PC-9 (cell line): ENCODE measurements around the gene HSD11B1L. TPM values are rescaled to one million over a fixed set of nuclear protein-coding genes. Genes with fewer than 3 reads are reported as not detected.

Experiments
- BruUV-seq: library from RNA; stranded (reverse); fragments of 400-500 nt; replicated peaks from 2 replicates; lab custom pipeline; 2021; lab: Mats Ljungman, UMichigan
- CTCF ChIA-PET: fragments of 300-600 bp; sonication (Branson Sonifier 250); formaldehyde crosslinking; loops from one replicate; lab custom pipeline; 2022; ENCODE audit warnings: antibody characterized with exemption; lab: Charles Lee
- POLR2A ChIA-PET: fragments of 300-600 bp; sonication (Branson Sonifier 250); formaldehyde crosslinking; loops from one replicate; lab custom pipeline; 2022; ENCODE audit warnings: antibody characterized with exemption; ENCODE audit not compliant: unreplicated experiment; lab: Charles Lee
- DNase-seq, 2 experiments: peaks; one replicate each; pipeline versions ENCODE4 v3.0.0 to v3.0.0-alpha.2; 2015 to 2022; ENCODE audit warnings: mixed read lengths in 1 of 2
- H2AFZ ChIP-seq: fragments of 200-600 bp; sonication (generic); 2 replicates; pipeline ENCODE4 v1.8.1; 2017; ENCODE audit warnings: antibody characterized with exemption
- H3F3A ChIP-seq: fragments of 200-600 bp; sonication (generic); 2 replicates; pipeline ENCODE4 v1.8.1; 2017; ENCODE audit warnings: antibody characterized with exemption, mild to moderate bottlenecking, low read depth; ENCODE audit not compliant: insufficient read depth
- H3K27ac ChIP-seq: fragments of 200-600 bp; sonication (generic); 2 replicates; pipeline ENCODE4 v1.6.1; 2016; ENCODE audit warnings: mixed run types
- H3K27me3 ChIP-seq: fragments of 200-600 bp; sonication (generic); 2 replicates; pipeline ENCODE4 v1.6.1; 2016; ENCODE audit warnings: low read depth, mixed run types; ENCODE audit not compliant: insufficient read depth
- H3K36me3 ChIP-seq: fragments of 200-600 bp; sonication (generic); 2 replicates; pipeline ENCODE4 v1.6.1; 2016; ENCODE audit warnings: low read depth, mixed run types
- H3K4me1 ChIP-seq: fragments of 200-600 bp; sonication (generic); replicated peaks from 2 replicates; pipeline ENCODE4 v1.6.1; 2016; ENCODE audit warnings: mixed run types; ENCODE audit not compliant: insufficient read depth
- H3K4me2 ChIP-seq: fragments of 200-600 bp; sonication (generic); 2 replicates; pipeline ENCODE4 v1.6.1; 2017; ENCODE audit warnings: mixed run types
- H3K4me3 ChIP-seq: fragments of 200-600 bp; sonication (generic); 2 replicates; pipeline ENCODE4 v1.6.1; 2016; ENCODE audit warnings: mixed run types
- H3K79me2 ChIP-seq: fragments of 200-600 bp; sonication (generic); 2 replicates; pipeline ENCODE4 v1.6.1; 2017; ENCODE audit warnings: low read depth, mixed run types
- H3K9me2 ChIP-seq: fragments of 200-600 bp; sonication (generic); 2 replicates; pipeline ENCODE4 v1.8.1; 2017; ENCODE audit warnings: mild to moderate bottlenecking; ENCODE audit not compliant: insufficient read depth
- H3K9me3 ChIP-seq: fragments of 200-600 bp; sonication (generic); 2 replicates; pipeline ENCODE4 v1.8.1; 2016; ENCODE audit warnings: low read depth; ENCODE audit not compliant: insufficient read depth
- H4K20me1 ChIP-seq: fragments of 200-600 bp; sonication (generic); 2 replicates; pipeline ENCODE4 v1.8.1; 2017; ENCODE audit not compliant: insufficient read depth
- CTCF ChIP-seq: fragments of 200-600 bp; sonication (generic); conservative IDR thresholded peaks from 2 replicates; pipeline ENCODE4 v1.6.1; 2017; ENCODE audit warnings: mixed run types, antibody characterized with exemption, mild to moderate bottlenecking, moderate library complexity
- EZH2 ChIP-seq: fragments of 200-600 bp; sonication (generic); IDR thresholded peaks from 2 replicates; pipeline ENCODE4 v1.8.0; 2017; ENCODE audit warnings: antibody characterized with exemption, low read depth
- intact Hi-C: fragments of 100-400 bp; cut with micrococcal nuclease; formaldehyde crosslinking; loops from one replicate; pipeline ENCODE4 v1.10.0; 2022; ENCODE audit not compliant: unreplicated experiment
- total RNA-seq: library from RNA; stranded (reverse); gene quantifications from 2 replicates; pipeline ENCODE4 v1.2.3, GENCODE V29; 2021

The HSD11B1L gene
- total RNA-seq, 1 experiment from 2014 or later: 7.5 TPM

- Histone ChIP-seq H2AFZ (no peak overlapping the region), H3K4me2 (no peak overlapping the region), H3K27me3 (no peaks in the 10 kb centered on the region), H3F3A (no peaks in the 10 kb centered on the region), H4K20me1 (no peaks in the 10 kb centered on the region), H3K9me2 (no peaks in the 10 kb centered on the region), H3K4me3 (no peak overlapping the region), H3K9me3 (no peaks in the 10 kb centered on the region), H3K4me1 (no peaks in the 10 kb centered on the region), H3K36me3 (no peaks in the 10 kb centered on the region), H3K27ac (no peak overlapping the region), H3K79me2 (no peaks in the 10 kb centered on the region)
- intact Hi-C loops: no loop called here
- POLR2A ChIA-PET: no interaction called here
- no TSS peak for BruUV-seq
- CTCF ChIA-PET: no interaction called here
- TF ChIP-seq CTCF (no peak), EZH2 (no peak)
- DNase-seq: no peak
Observed at GRCh38 chr19:5671600-5671999, 9.2 kb upstream of the HSD11B1L start.

- no peaks in the 10 kb centered on the region for H3K9me2 ChIP-seq
- no peaks in the 10 kb centered on the region for H4K20me1 ChIP-seq
- H3K4me3 ChIP-seq: no peak overlapping the region
- no peak for TF ChIP-seq CTCF
- TF ChIP-seq EZH2: no peak
- CTCF ChIA-PET: no interaction called here
- no peaks in the 10 kb centered on the region for H3F3A ChIP-seq
- H3K36me3 ChIP-seq: no peaks in the 10 kb centered on the region
- POLR2A ChIA-PET: no interaction called here
- no peaks in the 10 kb centered on the region for H3K9me3 ChIP-seq
- H3K27ac ChIP-seq: no peak overlapping the region
- DNase-seq: no peak
- no TSS peak for BruUV-seq
- H3K79me2 ChIP-seq: no peaks in the 10 kb centered on the region
- no peaks in the 10 kb centered on the region for H3K4me1 ChIP-seq
- no peaks in the 10 kb centered on the region for H3K27me3 ChIP-seq
- intact Hi-C loops: no loop called here
- H2AFZ ChIP-seq: no peak overlapping the region
- H3K4me2 ChIP-seq: no peak overlapping the region
Observed at GRCh38 chr19:5672708-5673459, 7.9 kb upstream of the HSD11B1L start.

GRCh38 chr19:5673752-5674151, 7.1 kb upstream of the HSD11B1L start:
- H3K4me3 ChIP-seq: no peak overlapping the region
- H3K9me2 ChIP-seq: no peaks in the 10 kb centered on the region
- intact Hi-C loops: no loop called here
- TF ChIP-seq CTCF: no peak
- no peak for TF ChIP-seq EZH2
- H3K36me3 ChIP-seq: no peaks in the 10 kb centered on the region
- H4K20me1 ChIP-seq: no peaks in the 10 kb centered on the region
- no peak for DNase-seq
- no peaks in the 10 kb centered on the region for H3F3A ChIP-seq
- H3K27ac ChIP-seq: no peak overlapping the region
- BruUV-seq: no TSS peak
- no peaks in the 10 kb centered on the region for H3K9me3 ChIP-seq
- H3K4me1 ChIP-seq: no peaks in the 10 kb centered on the region
- H3K4me2 ChIP-seq: no peak overlapping the region
- POLR2A ChIA-PET: no interaction called here
- H3K27me3 ChIP-seq: no peaks in the 10 kb centered on the region
- CTCF ChIA-PET: no interaction called here
- no peak overlapping the region for H2AFZ ChIP-seq
- H3K79me2 ChIP-seq: no peaks in the 10 kb centered on the region
